ENCODE data around the gene GPATCH4. TPM values are rescaled to one million over a fixed set of nuclear protein-coding genes. Genes with fewer than 3 reads are reported as not detected.
"Not testable (repeated sequence)": the region's sequence is repeated elsewhere in the genome, so short reads cannot be mapped to it uniquely, and the experiment has no call there.

Gene GPATCH4
- polyA plus RNA-seq, 4 donors: 8.9 to 31.0 (median 16.8) TPM

- Histone ChIP-seq H3K36me3 (ENCODE audit: control insufficient read depth in 3 of 3, insufficient read depth in 2 of 3, low read depth in 1 of 3, low read length in 3 of 3) (peaks cover 0 to 52% (median 0%) of the 10 kb centered on the region in 3 donors), H3K4me3 (ENCODE audit: low read depth in 1 of 3, low read length in 3 of 3) (no peak overlapping the region), H3K27ac (ENCODE audit: low read depth in 1 of 3, low read length in 2 of 3) (no peak overlapping the region), H3K9me3 (ENCODE audit: control insufficient read depth in 2 of 2, insufficient read depth in 1 of 2, low read depth in 1 of 2, low read length in 1 of 2) (no peaks in the 10 kb centered on the region), H3K27me3 (ENCODE audit: control insufficient read depth in 3 of 3, insufficient read depth in 3 of 3, low read length in 3 of 3) (no peaks in the 10 kb centered on the region), H3K4me1 (ENCODE audit: control insufficient read depth in 3 of 3, insufficient read depth in 2 of 3, low read depth in 1 of 3, low read length in 2 of 3) (peaks cover 0 to 3% (median 0%) of the 10 kb centered on the region in 3 donors)
- 91 to 93% (median 92%) methylated on average over 7 of the region's 8 CpGs for WGBS, 3 donors
- no peak for DNase-seq
- FAIRE-seq: no peak
Observed at GRCh38 chr1:156559086-156559796, 42.0 kb downstream of the GPATCH4 start.

- peaks cover 0 to 47% (median 0%) of the 10 kb centered on the region in 3 donors for H3K36me3 ChIP-seq (ENCODE audit: control insufficient read depth in 3 of 3, insufficient read depth in 2 of 3, low read depth in 1 of 3, low read length in 3 of 3)
- FAIRE-seq (no peak), DNase-seq (no peak)
- H3K27ac ChIP-seq (ENCODE audit: low read depth in 1 of 3, low read length in 2 of 3): no peak overlapping the region
- no peak overlapping the region for H3K4me3 ChIP-seq (ENCODE audit: low read depth in 1 of 3, low read length in 3 of 3)
- whole genome bisulfite sequencing, 3 donors: 80 to 81% (median 81%) methylated on average over 9 of the region's 9 CpGs
- no peaks in the 10 kb centered on the region for H3K4me1 ChIP-seq (ENCODE audit: control insufficient read depth in 3 of 3, insufficient read depth in 2 of 3, low read depth in 1 of 3, low read length in 2 of 3)
- no peaks in the 10 kb centered on the region for H3K27me3 ChIP-seq (ENCODE audit: control insufficient read depth in 3 of 3, insufficient read depth in 3 of 3, low read length in 3 of 3)
- no peaks in the 10 kb centered on the region for H3K9me3 ChIP-seq (ENCODE audit: control insufficient read depth in 2 of 2, insufficient read depth in 1 of 2, low read depth in 1 of 2, low read length in 1 of 2)
Observed at GRCh38 chr1:156556354-156556753, 44.9 kb downstream of the GPATCH4 start.

DNA sequence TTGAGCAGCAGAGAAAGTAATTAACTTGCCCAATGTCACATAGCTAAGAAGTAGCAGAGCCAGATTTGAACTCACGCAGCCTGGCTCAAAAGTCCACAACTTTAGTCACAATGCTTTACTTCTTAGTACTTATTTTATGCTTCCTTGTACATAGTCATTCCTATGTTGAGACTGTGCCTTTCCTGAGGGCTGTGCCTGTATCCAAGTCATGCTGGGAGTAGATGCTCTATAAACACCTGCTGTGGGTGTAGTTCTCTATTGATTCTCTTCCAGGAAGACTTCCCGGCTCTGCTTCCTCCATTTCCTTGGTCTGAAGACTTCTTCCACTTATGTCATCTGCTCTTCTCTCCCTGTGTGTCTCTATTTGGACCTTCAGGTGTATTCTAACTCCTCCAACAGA, 45.6 kb downstream of the GPATCH4 start:
- FAIRE-seq (no peak), DNase-seq (no peak)
- H3K4me1 ChIP-seq (ENCODE audit: control insufficient read depth in 3 of 3, insufficient read depth in 2 of 3, low read depth in 1 of 3, low read length in 2 of 3): no peaks in the 10 kb centered on the region
- H3K9me3 ChIP-seq (ENCODE audit: control insufficient read depth in 2 of 2, insufficient read depth in 1 of 2, low read depth in 1 of 2, low read length in 1 of 2): no peaks in the 10 kb centered on the region
- H3K27me3 ChIP-seq (ENCODE audit: control insufficient read depth in 3 of 3, insufficient read depth in 3 of 3, low read length in 3 of 3): no peaks in the 10 kb centered on the region
- 56 to 92% (median 85%) methylated on average over 2 of the region's 2 CpGs for WGBS, 3 donors
- no peak overlapping the region for H3K4me3 ChIP-seq (ENCODE audit: low read depth in 1 of 3, low read length in 3 of 3)
- no peak overlapping the region for H3K27ac ChIP-seq (ENCODE audit: low read depth in 1 of 3, low read length in 2 of 3)
- H3K36me3 ChIP-seq (ENCODE audit: control insufficient read depth in 3 of 3, insufficient read depth in 2 of 3, low read depth in 1 of 3, low read length in 3 of 3): peaks cover 0 to 46% (median 0%) of the 10 kb centered on the region in 3 donors

DNA sequence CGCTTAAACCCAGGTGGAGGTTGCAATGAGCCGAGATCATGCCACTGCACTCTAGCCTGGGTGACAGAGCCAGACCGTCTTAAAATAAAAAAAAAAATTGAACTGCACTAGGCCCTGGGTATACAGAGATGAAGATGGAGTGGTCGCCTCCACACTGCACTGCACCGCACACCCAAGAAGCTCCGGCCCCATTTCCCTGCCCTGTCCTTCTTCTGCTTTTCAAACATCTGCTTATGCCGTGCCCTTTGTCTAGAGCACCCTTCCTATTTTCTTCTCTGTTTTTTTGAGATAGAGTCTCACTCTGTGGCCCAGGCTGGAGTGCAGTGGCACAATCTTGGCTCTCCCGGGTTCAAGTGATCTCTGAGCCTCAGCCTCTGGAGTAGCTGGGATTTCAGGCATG, 46.3 kb downstream of the GPATCH4 start:
- Histone ChIP-seq H3K36me3 (ENCODE audit: control insufficient read depth in 3 of 3, insufficient read depth in 2 of 3, low read depth in 1 of 3, low read length in 3 of 3) (peaks cover 0 to 46% (median 0%) of the 10 kb centered on the region in 3 donors), H3K27ac (ENCODE audit: low read depth in 1 of 3, low read length in 2 of 3) (no peak overlapping the region), H3K4me1 (ENCODE audit: control insufficient read depth in 3 of 3, insufficient read depth in 2 of 3, low read depth in 1 of 3, low read length in 2 of 3) (no peaks in the 10 kb centered on the region), H3K9me3 (ENCODE audit: control insufficient read depth in 2 of 2, insufficient read depth in 1 of 2, low read depth in 1 of 2, low read length in 1 of 2) (no peaks in the 10 kb centered on the region), H3K4me3 (ENCODE audit: low read depth in 1 of 3, low read length in 3 of 3) (no peak overlapping the region), H3K27me3 (ENCODE audit: control insufficient read depth in 3 of 3, insufficient read depth in 3 of 3, low read length in 3 of 3) (no peaks in the 10 kb centered on the region)
- DNase-seq (no peak), FAIRE-seq (no peak)
- 83 to 84% (median 84%) methylated on average over 8 of the region's 8 CpGs for WGBS, 3 donors

DNA sequence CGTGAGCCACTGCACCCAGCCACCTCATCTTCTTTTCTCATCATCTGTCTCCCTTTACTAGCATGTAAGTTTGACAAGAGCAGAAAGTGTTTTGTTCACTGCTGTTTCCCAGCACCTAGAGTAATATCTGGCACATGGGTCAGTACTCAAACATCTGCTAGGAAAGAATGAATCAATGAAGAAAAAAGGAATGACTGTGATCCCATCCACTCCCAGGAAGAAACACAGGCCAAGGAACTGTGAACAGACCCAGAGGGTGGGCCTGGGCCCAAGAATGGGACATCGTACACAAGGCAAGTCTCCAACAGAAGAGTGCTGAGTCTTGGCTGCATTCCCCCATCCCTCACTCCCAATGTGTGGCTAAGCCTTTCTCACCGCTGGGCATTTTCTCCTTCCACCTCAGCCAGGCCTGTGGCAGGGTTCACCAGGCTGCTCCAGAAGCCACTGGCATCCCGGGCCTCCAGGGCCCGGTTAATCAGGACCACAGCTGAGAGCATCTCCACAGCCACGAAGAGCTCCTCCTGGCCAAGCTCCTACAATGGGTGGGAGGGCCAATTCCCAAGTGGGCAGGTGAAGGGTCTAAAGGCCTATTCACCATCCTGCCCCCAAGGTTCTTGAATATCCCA, 47.3 kb downstream of the GPATCH4 start:
- DNase-seq (no peak), FAIRE-seq (no peak)
- no peak overlapping the region for H3K27ac ChIP-seq (ENCODE audit: low read depth in 1 of 3, low read length in 2 of 3)
- 89 to 93% (median 93%) methylated on average over 6 of the region's 6 CpGs for WGBS, 3 donors
- no peak overlapping the region for H3K4me3 ChIP-seq (ENCODE audit: low read depth in 1 of 3, low read length in 3 of 3)
- no peaks in the 10 kb centered on the region for H3K4me1 ChIP-seq (ENCODE audit: control insufficient read depth in 3 of 3, insufficient read depth in 2 of 3, low read depth in 1 of 3, low read length in 2 of 3)
- H3K9me3 ChIP-seq (ENCODE audit: control insufficient read depth in 2 of 2, insufficient read depth in 1 of 2, low read depth in 1 of 2, low read length in 1 of 2): no peaks in the 10 kb centered on the region
- H3K36me3 ChIP-seq (ENCODE audit: control insufficient read depth in 3 of 3, insufficient read depth in 2 of 3, low read depth in 1 of 3, low read length in 3 of 3): peaks cover 0 to 40% (median 0%) of the 10 kb centered on the region in 3 donors
- H3K27me3 ChIP-seq (ENCODE audit: control insufficient read depth in 3 of 3, insufficient read depth in 3 of 3, low read length in 3 of 3): no peaks in the 10 kb centered on the region

GRCh38 chr1:156552937-156553336, 48.3 kb downstream of the GPATCH4 start:
- H3K9me3 ChIP-seq (ENCODE audit: control insufficient read depth in 2 of 2, insufficient read depth in 1 of 2, low read depth in 1 of 2, low read length in 1 of 2); H3K27ac ChIP-seq (ENCODE audit: low read depth in 1 of 3, low read length in 2 of 3); FAIRE-seq; DNase-seq; H3K4me1 ChIP-seq (ENCODE audit: control insufficient read depth in 3 of 3, insufficient read depth in 2 of 3, low read depth in 1 of 3, low read length in 2 of 3); H3K4me3 ChIP-seq (ENCODE audit: low read depth in 1 of 3, low read length in 3 of 3); H3K27me3 ChIP-seq (ENCODE audit: control insufficient read depth in 3 of 3, insufficient read depth in 3 of 3, low read length in 3 of 3): not testable (repeated sequence)
- WGBS, 3 donors: 67 to 97% (median 81%) methylated on average over 4 of the region's 4 CpGs
- H3K36me3 ChIP-seq (ENCODE audit: control insufficient read depth in 3 of 3, insufficient read depth in 2 of 3, low read depth in 1 of 3, low read length in 3 of 3): peaks cover 0 to 51% (median 0%) of the 10 kb centered on the region in 3 donors

DNA sequence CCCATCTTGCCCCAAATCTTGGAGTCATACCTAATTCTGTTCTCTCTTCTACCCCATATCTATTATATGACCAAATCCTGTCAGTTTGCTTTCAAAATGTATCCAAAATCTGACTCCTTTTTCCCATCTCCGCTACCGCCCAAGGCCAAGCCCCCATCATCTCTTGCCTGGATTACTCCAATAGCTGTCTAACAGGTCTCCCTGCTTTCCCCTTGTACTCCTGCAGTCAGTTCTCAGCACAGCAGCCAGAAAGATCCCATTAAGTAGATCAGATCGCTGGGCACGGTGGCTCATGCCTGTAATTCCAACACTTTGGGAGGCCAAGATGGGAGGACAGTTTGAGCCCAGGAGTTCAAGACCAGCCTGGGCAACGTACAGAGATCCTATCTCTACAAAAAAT, 48.8 kb downstream of the GPATCH4 start:
- H3K36me3 ChIP-seq (ENCODE audit: control insufficient read depth in 3 of 3, insufficient read depth in 2 of 3, low read depth in 1 of 3, low read length in 3 of 3): peaks cover 0 to 53% (median 0%) of the 10 kb centered on the region in 3 donors
- FAIRE-seq (no peak), DNase-seq (no peak)
- WGBS, 3 donors: 76 to 79% (median 78%) methylated on average over 5 of the region's 5 CpGs
- H3K4me1 ChIP-seq (ENCODE audit: control insufficient read depth in 3 of 3, insufficient read depth in 2 of 3, low read depth in 1 of 3, low read length in 2 of 3): no peaks in the 10 kb centered on the region
- no peaks in the 10 kb centered on the region for H3K27me3 ChIP-seq (ENCODE audit: control insufficient read depth in 3 of 3, insufficient read depth in 3 of 3, low read length in 3 of 3)
- no peak overlapping the region for H3K4me3 ChIP-seq (ENCODE audit: low read depth in 1 of 3, low read length in 3 of 3)
- H3K9me3 ChIP-seq (ENCODE audit: control insufficient read depth in 2 of 2, insufficient read depth in 1 of 2, low read depth in 1 of 2, low read length in 1 of 2): no peaks in the 10 kb centered on the region
- H3K27ac ChIP-seq (ENCODE audit: low read depth in 1 of 3, low read length in 2 of 3): no peak overlapping the region

- DNase-seq: no peak
- 91 to 94% (median 91%) methylated on average over 6 of the region's 6 CpGs for WGBS, 3 donors
- H3K4me1 ChIP-seq (ENCODE audit: control insufficient read depth in 3 of 3, insufficient read depth in 2 of 3, low read depth in 1 of 3, low read length in 2 of 3): no peaks in the 10 kb centered on the region
- H3K27ac ChIP-seq (ENCODE audit: low read depth in 1 of 3, low read length in 2 of 3): no peak overlapping the region
- no peak overlapping the region for H3K4me3 ChIP-seq (ENCODE audit: low read depth in 1 of 3, low read length in 3 of 3)
- H3K9me3 ChIP-seq (ENCODE audit: control insufficient read depth in 2 of 2, insufficient read depth in 1 of 2, low read depth in 1 of 2, low read length in 1 of 2): no peaks in the 10 kb centered on the region
- H3K36me3 ChIP-seq (ENCODE audit: control insufficient read depth in 3 of 3, insufficient read depth in 2 of 3, low read depth in 1 of 3, low read length in 3 of 3): peaks cover 0 to 54% (median 0%) of the 10 kb centered on the region in 3 donors
- H3K27me3 ChIP-seq (ENCODE audit: control insufficient read depth in 3 of 3, insufficient read depth in 3 of 3, low read length in 3 of 3): no peaks in the 10 kb centered on the region
- FAIRE-seq: no peak
Observed at GRCh38 chr1:156551869-156552268, 49.4 kb downstream of the GPATCH4 start.

Data from small intestine (tissue), 7 donors.